CD4-positive, alpha-beta T cell treated with Interleukin-10 for 1 hour (primary cell): ENCODE results near the gene MTCP1.
A peak's percentile ranks its signal among the peaks of the same experiment; 100 is the strongest.

Experiments used
- DNase-seq: peaks from one replicate; pipeline ENCODE4 v3.0.0-alpha.2; 2020

Gene MTCP1

GRCh38 chrX:155052738-155053498, 18.0 kb downstream of the MTCP1 start:
- no peak for DNase-seq

- peak; percentile 59 for DNase-seq
These were observed 21.8 kb downstream of the MTCP1 start for GRCh38 chrX:155048977-155049619.

- DNase-seq: no peak
These were observed 24.0 kb downstream of the MTCP1 start for GRCh38 chrX:155046811-155047528.

GRCh38 chrX:155046129-155046810, 24.7 kb downstream of the MTCP1 start:
- DNase-seq: no peak

GRCh38 chrX:155035688-155036087, 35.2 kb downstream of the MTCP1 start:
- DNase-seq: no peak

GRCh38 chrX:155031657-155032056, 39.3 kb downstream of the MTCP1 start:
- DNase-seq: no peak

- no peak for DNase-seq
These were observed 42.1 kb downstream of the MTCP1 start for GRCh38 chrX:155028877-155029291.

GRCh38 chrX:155028129-155028528, 42.8 kb downstream of the MTCP1 start:
- DNase-seq: peak; percentile 9

GRCh38 chrX:155027509-155028066, 43.3 kb downstream of the MTCP1 start:
- DNase-seq: peak; percentile 31

- peak; percentile 96 for DNase-seq
These were observed 44.0 kb downstream of the MTCP1 start, which contains the start of gene FUNDC2 for GRCh38 chrX:155026727-155027508. FUNDC2 (plus strand) TSS chrX:155026844; CDS start chrX:155026939, 95 bp downstream.

- DNase-seq: no peak
These were observed 44.6 kb downstream of the MTCP1 start for GRCh38 chrX:155026420-155026726.

GRCh38 chrX:155023907-155024833, 46.8 kb downstream of the MTCP1 start:
- DNase-seq: no peak

GRCh38 chrX:155022585-155022984, 48.4 kb downstream of the MTCP1 start, which contains the start of gene F8:
F8 (minus strand) TSS chrX:155022723; CDS start chrX:155022552, 171 bp downstream.
- DNase-seq: no peak

GRCh38 chrX:155020591-155020990, 50.3 kb downstream of the MTCP1 start:
- no peak for DNase-seq
